Limb (tissue), 2 donors: ENCODE data around the gene MAP4K2.

Experiments used
- DNase-seq, 2 donors: peaks; one replicate each; pipeline ENCODE4 v3.0.0-alpha.2; 2016; ENCODE audit errors: extremely low spot score in 2 of 2

Gene MAP4K2

DNA sequence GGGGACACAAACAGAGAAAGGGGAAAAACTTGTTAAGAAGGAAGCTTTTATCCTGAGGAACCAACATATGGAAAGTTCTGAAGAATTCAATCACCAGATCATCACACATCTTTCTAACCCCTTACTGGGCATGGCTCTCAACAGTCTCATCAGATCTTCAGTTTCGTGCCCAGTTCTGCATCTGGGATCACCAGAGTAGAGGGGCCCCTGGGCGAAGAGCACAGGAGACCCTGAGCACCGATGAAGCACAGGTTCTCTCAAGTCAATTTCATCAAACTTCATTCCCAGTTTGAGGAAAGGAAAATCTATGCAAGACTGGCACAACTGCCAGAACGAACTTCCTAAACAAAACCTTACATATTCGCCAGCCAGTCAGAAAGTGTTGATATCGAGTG, 34.7 kb downstream of the MAP4K2 start:
- DNase-seq, result no peak

DNA sequence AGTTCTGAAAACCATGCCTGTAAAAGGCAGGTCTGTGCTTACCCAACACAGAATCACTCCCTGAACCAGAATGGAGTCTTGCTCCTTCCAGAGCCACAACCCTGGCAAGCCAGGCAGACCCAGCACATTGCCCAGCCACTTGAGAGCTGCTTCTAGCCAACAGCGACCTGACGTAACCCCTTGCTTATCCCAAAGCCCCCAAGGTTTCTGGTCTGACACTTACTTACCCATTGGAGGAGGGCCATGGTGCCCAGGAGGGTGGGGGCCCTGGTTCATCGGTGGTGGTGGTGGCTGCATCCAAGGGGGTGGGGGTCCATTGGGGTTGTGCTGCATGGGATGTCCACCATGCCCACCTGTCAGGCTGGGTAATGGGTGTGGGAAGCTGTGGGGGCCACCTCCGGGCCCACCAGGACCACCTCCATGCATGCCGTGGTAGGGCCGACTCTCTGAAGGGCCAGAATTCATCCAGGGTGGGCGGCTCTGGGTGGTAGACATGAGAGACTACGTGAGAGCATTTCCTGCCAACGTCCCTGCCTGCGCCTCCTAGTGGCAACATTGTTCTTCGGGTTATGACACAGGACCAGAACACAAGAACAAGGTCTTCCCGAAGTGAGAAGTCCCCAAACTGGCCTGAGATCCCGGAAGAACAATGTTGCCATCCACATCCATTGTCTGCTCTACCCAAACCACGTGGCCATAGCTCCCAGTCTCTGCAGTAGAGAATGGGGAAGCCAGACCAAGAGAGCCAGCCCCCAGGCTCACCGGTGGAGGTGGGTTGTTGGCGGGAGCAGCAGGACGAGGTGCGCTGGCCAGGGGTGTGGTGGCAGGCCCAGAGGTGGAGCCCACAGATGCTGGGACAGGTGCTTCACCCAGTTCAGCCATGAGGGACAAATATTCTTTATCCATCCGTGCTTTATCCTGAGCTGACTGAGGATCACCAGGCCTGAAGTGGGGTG, 35.4 kb downstream of the MAP4K2 start:
- peak in 1 of 2 donors; percentile 81 for DNase-seq

DNA sequence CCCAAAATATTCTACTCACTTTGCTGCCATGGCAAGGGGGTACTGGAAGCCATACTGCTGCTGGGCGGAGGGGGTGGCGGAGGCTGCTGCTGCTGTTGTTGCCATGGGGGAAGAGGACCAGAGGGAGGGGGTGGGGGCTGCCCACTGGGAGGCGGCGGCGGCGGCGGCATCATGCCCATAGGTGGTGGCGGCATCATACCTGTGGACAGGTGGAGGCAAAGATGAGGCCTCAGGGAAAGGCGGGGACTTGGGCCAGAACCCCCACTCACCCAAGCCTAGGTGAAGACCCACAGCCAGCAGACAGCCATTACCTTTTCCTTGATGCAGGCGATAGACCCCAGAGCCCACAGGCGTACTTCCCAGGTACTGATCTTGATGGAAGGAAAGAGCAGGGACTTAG, 36.1 kb downstream of the MAP4K2 start:
- no peak for DNase-seq

DNA sequence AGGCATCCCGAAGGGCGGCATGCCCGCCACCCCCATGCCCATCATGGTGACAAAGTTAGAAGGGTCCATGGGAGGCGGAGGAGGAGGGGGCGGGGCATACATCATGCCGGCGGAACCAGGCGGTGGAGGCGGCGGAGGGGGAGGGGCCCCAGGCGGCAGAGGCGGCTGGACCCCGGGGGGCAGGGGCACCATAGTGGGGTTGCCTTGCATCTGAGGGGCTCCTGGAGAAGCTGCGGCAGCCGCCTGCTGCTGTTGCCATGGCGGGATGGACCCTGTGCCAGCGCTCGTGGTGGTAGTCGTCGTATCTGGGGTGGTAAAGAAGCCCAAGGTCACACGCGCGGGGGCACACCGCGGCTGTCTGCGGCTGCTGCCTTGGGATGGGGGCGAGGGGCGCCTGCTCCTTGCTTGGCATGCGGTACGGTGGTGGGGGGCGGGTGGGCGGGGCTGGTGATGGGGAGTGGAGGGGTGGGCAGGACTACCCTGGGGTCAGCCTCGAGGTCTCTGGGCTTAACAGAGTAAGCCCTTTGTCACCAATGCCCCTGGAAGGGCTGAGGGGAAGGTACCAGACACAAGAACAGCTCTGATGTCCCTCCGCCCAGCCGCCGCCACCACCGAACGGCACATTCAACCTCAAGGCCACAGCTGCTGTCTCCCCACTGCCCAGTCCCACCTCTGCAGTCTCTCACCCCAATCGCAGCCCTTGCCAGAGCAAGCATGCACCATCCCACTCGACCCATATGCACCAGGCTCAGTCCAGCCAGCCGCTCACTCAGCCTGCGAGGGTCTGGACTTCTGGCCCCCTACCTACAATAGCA, 37.0 kb downstream of the MAP4K2 start:
- peak in 1 of 2 donors; percentile 34 for DNase-seq

DNA sequence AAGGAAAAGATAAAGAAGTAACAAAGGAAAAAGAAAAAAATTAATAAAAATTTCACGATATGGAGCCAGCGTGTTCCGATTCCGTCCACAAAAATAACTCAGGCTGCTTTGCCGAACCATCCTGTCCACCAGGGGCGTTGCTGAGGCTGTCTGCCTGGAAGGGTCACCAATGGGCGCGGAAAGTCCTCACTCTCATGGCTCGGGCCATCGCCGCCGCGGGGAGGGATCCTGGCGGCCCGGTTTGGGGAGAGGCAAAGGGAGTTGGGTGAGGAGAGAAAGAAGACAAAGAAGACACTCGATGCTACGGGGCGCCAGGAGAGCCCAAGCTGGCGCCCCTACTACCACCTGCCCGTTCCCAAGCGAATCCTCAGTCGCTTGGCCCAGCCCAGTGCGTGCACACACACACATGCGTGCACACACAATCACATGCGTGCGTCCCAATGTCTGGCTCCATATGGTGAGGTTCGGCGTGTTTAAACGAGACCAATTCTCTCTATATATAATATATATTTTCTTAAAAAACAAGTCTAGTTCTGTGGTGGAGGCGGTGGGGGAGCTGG, 37.6 kb downstream of the MAP4K2 start:
- DNase-seq, result peak in 1 of 2 donors; percentile 29

DNA sequence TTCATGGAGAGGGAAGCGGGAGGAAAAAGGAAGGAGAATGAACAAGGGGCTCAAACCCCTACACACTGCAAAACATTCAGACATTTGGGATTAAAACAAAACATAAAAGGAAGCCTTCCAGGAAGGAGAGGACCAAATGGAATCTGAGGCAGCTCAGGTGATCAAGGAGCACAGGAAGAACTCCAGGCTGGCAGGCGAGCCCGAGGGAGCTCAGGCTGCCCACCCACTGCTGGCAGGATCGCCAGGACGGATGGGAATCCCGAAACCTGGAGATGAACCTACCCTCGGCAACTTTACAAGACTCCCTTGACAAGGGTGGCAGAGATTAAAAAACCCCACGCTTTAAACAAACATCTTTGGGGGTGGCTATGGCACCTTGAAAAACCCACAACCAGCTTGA, 38.3 kb downstream of the MAP4K2 start:
- no peak for DNase-seq

DNA sequence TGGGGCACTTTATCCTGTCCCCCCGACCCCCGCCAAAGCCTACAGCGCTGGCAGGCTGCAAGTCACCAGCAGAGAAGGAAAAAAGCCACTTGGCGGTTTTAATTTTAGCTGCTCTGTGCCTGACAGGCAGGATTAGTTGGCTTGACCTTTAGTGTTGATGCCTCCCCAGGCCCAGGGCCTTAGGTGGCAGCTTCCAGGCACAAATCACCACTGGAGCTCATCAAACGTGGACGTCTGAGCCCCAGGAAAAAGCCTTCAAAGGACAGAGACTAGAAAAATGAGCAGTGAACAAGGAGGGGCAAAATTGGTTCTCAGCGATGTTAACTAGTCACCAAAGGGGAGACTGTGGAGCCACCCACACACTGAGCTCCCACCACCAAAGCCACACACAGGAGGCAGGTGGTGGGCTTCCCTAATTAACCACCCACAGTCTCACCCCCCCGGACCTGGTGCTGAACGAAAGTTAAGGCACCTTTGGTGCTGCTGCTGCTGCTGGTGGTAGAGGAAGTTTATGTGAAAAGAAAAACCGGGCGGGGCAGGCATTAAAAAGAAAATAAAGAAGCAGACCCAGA, 38.9 kb downstream of the MAP4K2 start:
- peak in 1 of 2 donors; percentile 32 for DNase-seq

DNA sequence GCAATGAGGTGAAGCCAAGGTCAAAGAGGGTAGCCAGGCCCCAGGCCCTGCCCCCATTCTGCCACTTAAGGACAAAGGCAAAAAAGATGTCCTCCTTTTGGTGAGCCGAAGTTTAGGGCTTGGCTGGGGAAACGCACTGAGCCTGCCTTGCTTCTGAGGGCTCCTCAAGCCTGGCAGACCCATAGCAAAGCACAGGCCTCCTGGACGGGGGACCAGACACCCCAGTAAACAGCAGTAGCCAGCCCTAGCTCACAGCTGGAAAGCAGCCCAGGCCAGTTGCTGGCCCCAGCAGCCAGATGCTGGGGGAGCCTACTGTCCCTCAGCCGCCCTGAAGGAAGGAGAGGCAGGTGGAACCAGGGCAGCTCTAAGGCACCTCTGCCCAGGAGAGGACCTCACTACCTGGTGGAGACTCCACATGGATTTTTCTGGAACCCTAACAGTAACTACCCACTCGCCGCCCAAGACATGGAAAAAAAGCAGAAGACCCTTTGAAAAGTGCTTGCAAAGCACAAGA, 39.4 kb downstream of the MAP4K2 start:
- no peak for DNase-seq

DNA sequence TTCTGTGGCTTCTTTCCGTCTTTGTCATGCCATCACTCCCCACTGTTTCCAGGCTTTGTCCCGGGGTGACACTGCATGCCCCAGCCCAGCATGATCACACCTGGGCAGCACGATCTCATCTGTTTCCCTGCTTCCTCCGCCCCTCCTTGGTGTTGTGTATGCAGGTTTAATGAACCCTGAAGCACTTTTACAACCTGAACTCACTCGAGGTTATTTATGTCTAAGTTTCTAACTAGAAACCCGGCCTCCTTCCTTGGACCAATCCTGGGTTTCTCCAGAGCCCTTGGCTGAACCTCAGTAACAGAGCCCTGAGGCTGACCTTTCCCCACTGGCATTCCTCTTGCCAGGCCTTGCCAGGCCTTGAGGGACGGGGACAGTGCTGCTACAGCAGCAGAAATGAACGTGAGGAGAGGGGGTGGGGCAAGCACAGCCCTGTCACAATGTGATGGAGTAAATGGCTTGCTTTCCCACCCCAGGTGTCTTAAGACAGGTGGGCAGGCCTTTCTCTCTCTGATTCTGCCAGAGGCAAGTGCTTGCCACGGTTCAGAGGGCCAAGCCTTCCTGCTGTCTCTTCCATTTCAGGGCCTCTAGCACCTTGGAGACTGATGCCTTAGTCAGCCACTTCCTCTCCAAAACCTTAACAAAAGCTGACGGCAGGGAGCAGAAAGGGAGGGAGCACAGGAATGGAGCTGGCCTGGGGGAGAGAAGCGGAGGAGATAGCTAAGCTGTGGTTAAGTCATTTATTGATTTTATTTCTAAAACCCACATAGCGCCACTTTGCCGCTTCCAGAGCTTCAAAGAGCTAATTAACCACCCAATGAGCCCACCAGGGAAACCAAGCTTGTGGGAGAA, 40.1 kb downstream of the MAP4K2 start:
- peak in 1 of 2 donors; percentile 34 for DNase-seq

DNA sequence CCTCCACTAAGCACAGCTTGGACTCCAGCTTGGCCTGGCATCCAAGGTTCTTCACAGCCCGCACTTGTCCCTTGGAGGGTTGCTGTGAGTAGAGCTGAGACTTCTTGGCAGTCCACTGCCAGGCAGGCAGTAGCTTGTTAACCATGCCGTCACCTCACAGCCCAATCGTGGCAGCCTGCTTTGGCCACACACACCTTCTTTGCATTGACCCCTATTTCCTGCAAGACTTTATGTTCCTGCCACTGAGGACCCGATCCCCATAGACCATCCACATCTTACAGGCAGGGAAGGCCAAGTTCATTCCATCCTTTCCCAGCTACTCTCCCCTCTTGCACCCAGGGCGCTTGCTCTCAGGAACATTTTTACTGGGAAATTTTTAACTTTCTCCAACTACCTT, 40.7 kb downstream of the MAP4K2 start:
- DNase-seq, result peak in 1 of 2 donors; percentile 31

DNA sequence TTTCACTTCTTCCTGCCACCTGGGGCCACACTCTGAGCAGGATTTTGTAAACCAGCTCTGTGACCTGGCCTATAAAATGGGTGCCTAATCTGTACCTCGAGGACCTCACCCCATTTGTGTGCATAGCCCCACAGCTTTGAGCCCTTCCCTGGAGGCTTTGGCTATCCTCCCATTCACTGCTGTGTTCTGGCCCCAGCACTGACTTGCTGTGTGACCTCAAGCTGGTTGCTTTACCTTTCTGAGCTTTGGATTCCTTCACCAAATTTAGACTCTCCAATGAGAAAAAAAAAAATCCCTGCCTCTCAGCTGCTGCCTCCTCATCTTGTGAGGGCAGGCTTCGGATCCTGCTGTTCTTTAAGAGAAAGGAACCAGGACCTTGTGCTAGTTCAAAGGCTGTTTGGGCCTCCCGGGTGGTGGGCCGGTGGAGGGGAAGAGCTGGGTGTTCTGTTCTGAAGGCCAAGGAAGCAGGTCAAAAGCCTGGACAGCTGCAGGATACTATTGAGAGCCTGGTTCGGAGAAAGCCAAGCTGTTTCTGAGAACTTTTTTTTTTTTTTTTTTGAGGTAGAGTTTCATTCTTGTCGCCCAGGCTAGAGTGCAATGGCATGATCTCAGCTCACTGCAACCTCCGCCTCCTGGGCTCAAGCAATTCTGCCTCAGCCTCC, 42.1 kb downstream of the MAP4K2 start:
- peak in 1 of 2 donors; percentile 29 for DNase-seq

DNA sequence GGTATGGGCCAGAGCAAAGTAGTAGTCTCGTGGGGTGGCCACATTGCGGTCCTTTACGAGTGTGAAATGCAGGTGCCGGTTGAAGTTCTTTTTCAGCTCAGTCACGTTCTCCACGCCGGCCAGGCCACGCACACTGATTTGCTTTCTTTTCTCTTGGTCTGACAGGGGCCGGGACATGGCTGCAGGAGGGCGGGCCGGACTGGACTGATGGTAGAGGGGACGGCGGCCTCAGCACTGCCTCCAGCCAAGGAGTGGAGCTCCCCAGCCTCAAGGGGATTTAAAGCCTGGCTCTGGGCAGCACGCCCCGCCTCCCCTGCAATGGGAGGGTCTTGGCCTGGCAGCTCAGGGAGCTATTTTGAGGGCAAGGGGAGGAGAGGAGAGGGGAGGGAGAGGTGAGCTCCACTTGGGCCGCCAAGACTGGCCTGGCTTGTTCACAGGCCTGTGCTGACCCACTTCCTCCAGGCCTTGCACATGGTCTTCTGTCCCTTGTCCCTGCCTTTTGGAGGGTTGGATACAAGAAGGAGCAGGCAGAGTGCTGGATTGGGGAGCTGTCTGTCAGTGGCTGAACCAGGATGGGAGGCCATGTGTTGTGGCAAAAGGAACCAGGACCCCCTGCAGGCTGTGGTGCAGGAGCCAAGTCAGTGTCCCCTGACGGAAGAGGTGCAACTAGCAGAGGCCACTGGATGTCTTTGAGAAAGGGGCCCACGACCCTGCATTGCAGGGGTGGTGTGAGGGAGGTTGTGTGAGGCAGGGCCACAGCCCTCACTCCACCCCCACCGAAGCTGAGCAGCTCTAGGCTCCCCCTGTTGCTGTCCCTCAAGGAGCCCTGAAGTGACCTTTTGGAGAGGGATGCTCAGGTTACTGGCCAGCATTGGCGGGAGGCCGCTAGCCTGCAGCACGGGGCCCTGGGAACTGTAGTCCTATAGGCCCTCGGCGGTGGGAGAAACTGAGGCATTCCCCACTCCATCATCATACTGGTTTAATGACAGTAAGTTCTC, 43.0 kb downstream of the MAP4K2 start, which contains the start of gene PYGM:
Gene PYGM (minus strand): TSS at position 253 of the 998 bp plus-strand sequence. CDS start 76 bp downstream, at position 177.
- DNase-seq, result peak; percentile 60 to 71

DNA sequence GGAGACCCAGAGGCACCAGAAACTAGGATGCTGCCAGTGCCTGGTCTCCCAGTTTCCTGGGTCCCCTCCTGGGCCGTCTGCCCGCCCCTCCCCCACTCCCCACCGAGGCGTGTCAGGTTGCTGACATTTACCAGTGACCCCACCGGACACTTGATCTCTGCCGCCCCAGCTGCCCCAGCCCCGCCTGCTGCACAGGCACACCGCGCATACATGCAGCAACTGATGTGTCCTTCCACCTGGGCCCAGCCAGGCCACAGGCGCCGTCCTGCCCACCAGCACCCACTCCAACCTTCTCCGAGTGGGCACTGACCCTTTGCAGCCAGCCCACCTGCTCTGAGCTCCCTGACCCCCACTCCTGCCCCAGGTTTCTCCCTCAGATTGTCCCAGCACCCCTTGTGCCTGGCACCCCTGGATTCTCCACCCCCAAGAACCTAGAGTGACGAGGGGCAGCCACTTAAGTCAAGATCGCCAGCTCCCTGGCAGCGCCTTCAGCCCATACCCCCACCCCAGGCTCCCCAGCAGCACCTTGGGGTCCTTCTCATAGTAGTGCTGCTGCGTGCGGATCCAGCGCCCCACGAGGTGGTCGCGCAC, 43.8 kb downstream of the MAP4K2 start:
- DNase-seq, result peak in 1 of 2 donors; percentile 29

DNA sequence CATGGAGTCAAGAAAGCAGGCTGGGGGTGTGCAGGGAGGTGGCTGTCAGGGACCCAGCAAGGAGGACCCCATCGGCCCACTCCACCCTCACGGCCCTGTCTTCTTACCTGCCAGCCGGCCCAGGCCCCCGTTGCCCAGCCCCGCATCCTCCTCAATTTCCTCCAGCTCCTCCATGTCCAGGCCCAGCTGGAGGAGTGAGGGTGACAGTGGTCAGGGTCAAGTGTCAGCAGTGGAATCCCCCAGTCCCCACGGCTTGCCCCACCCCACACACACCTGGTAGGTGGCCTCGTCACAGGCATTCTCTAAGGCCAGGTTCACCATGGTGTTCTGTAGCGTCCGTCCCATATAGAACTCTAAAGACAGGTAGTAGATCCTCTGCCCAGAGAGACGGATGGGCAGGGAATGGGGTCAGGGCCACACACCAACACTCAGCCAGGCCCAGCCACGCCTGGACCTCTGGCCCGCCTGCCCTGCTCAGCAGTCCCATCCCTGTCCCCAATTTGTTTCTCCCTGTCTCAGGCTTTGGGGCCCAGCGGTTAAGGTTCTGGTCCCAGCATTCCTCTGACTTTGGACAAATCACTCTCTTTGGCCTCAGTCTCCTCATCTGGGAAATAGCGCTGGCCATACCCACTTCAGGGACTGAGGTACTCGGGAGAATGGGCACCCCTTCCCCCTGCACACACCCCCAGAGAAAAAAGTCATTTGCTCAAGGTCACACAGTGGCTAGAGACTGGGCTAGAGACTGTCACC, 44.5 kb downstream of the MAP4K2 start:
- DNase-seq, result peak in 1 of 2 donors; percentile 25

DNA sequence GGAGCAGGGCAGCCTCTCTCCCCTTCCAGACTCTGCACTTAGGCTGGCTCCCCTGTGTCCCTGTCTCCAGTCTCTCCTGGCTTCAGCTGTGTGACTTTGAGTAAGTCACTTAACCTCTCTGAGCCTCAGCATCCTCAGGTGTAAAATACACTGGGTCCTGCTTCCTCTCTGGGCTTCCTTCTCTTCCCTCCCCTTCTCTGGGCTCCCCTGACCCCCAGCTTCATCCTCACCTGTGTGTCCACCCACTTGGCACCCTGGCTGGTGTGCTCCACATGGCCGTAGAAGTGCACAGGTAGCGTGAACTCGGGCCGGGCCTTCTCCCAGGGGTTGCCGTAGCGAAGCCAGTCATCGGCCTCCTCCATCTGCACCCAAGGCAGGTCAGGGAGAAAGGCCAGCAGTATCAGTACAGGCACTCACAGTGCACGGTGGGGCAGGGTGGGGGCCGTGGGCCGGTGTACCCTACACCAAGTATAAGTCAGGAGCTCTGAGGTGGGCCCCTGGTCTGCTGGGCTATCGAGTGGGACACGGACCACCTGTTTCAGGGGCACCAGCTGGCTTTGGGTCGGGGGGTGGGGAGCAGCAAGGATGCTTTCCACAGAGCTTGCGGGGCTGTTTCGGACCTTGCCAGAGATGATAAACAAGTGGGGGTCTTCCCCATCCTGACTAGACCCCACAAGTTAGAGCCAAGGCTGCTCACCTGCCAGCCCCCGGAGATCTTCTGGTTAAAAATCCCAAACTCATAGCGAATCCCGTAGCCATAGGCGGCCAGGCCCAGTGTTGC, 45.3 kb downstream of the MAP4K2 start:
- peak in 1 of 2 donors; percentile 23 for DNase-seq

DNA sequence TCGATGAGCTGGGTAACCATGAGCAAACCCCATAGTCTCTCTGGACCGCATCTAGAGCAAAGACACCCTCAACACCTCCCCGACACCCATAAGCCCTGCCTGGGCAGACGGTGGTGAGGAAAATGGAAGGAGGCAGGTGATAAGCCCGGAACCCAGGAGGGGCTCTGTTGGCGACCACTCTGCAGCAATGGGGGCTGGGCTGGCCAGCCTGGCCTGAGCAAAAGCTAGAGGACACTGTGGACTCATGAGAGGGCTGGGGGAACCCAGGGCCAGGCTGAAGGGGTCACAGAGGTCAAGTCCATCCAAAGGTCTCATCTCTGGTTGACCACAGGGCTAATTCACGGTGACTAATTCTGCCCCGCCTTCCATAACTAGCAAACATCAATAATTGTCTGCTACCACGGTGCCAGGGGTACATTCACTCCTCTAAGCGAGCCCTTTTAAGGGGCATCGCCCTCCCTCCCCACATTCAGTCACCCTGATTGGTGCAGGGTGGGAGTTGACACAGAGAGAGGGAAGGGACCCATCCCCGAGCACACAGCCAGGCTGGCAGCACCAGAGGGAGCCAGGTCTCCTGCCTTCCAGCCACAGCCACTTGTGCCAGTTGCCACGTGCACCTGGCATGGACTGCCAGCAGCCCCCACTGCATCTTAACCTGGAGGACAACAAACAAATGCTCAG, 47.2 kb downstream of the MAP4K2 start:
- DNase-seq, result no peak
